Calu3 (cell line): ENCODE data around the gene PCDH9. TPM values are rescaled to one million over a fixed set of nuclear protein-coding genes. Genes with fewer than 3 reads are reported as not detected.

Experiments
- BruUV-seq: library from RNA; stranded (reverse); fragments of 400-500 nt; replicated peaks from 2 replicates; lab custom pipeline; 2021; lab: Mats Ljungman, UMichigan
- CTCF ChIA-PET: fragments of 300-600 bp; sonication (Branson Sonifier 250); formaldehyde crosslinking; loops from one replicate; lab custom pipeline; 2022; ENCODE audit warnings: antibody characterized with exemption; lab: Charles Lee
- DNase-seq: peaks from one replicate; pipeline ENCODE4 v3.0.0; 2022
- H3K27ac Mint-ChIP-seq: one replicate; pipeline ENCODE4 v1.8.0; 2022; ENCODE audit warnings: mixed read lengths; ENCODE audit not compliant: unreplicated experiment
- H3K27me3 Mint-ChIP-seq: one replicate; pipeline ENCODE4 v1.8.0; 2022; ENCODE audit warnings: mixed read lengths; ENCODE audit not compliant: unreplicated experiment
- H3K36me3 Mint-ChIP-seq: one replicate; pipeline ENCODE4 v1.8.0; 2022; ENCODE audit warnings: mild to moderate bottlenecking, moderate library complexity, mixed read lengths; ENCODE audit not compliant: insufficient read depth, unreplicated experiment
- H3K4me1 Mint-ChIP-seq: one replicate; pipeline ENCODE4 v1.8.0; 2022; ENCODE audit warnings: mild to moderate bottlenecking, low read depth, mixed read lengths; ENCODE audit not compliant: unreplicated experiment
- H3K4me3 Mint-ChIP-seq: one replicate; pipeline ENCODE4 v1.8.0; 2022; ENCODE audit warnings: mild to moderate bottlenecking, low read depth, moderate library complexity, mixed read lengths; ENCODE audit not compliant: unreplicated experiment
- H3K9me3 Mint-ChIP-seq: one replicate; pipeline ENCODE4 v1.8.0; 2022; ENCODE audit warnings: low read depth, mixed read lengths; ENCODE audit not compliant: unreplicated experiment
- CTCF ChIP-seq: fragments of 200-600 bp; IDR thresholded peaks from one replicate; pipeline ENCODE4 v1.8.0; 2022; ENCODE audit warnings: antibody characterized with exemption; ENCODE audit not compliant: unreplicated experiment
- intact Hi-C: fragments of 100-400 bp; cut with micrococcal nuclease; formaldehyde crosslinking; loops from one replicate; pipeline ENCODE4 v1.10.0; 2022; ENCODE audit not compliant: unreplicated experiment
- total RNA-seq: library from RNA; stranded (reverse); gene quantifications from 2 replicates; pipeline ENCODE4 v1.2.3, GENCODE V29; 2022

The PCDH9 gene
- total RNA-seq, 1 experiment from 2014 or later, result 1.3 TPM

DNA sequence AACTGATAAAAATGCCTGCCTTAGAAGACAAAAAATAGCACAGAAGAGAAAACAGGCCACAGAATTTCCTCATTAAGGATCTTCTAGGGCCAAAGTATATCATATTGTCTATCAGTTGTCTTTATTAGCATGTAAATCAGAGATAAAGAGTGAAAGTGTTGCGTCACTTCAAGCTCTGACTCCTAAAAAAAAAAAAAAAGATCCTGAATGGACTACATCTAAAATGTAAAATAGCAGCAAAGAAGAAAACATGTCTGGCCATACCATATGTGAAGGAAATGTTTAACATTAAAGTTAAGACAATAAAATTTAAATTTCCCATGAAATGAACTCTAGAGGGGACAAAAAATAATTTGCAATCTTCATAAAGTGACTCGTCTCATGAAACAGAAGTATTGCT lies 237.4 kb downstream of the PCDH9 start:
- H3K36me3 Mint-ChIP-seq, result no peaks in the 10 kb centered on the region
- intact Hi-C loops, result no loop called here
- no peak for TF ChIP-seq CTCF
- no peaks in the 10 kb centered on the region for H3K4me1 Mint-ChIP-seq
- H3K27ac Mint-ChIP-seq, result no peak overlapping the region
- H3K9me3 Mint-ChIP-seq, result no peaks in the 10 kb centered on the region
- CTCF ChIA-PET, result interaction anchor here (0.6 kb wide), 1 partner anchor 89 kb away, joined by 4 read pairs; no protein-coding TSS in a partner anchor
- BruUV-seq, result no TSS peak
- no peaks in the 10 kb centered on the region for H3K27me3 Mint-ChIP-seq
- no peak overlapping the region for H3K4me3 Mint-ChIP-seq
- no peak for DNase-seq

DNA sequence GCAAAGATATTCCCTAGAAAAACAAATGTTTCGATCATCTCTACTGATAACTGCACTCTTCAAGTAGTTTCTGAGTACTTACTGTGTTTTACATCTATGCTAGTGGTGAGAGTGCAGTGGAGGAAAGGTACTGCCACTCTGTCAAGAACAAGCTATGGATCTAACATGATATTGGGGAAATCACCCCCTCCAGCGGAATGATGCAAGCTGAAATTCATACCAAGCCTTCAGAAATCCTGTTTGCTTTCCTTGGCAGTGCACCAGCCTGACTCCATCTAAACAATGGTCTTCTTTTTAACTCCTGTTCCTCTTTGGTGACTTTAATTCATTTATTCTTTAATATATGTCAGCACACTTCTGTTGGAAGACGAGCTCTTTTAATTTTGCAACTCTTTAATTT lies 238.0 kb downstream of the PCDH9 start:
- no TSS peak for BruUV-seq
- Mint-ChIP-seq H3K27ac (no peak overlapping the region), H3K27me3 (no peaks in the 10 kb centered on the region), H3K9me3 (no peaks in the 10 kb centered on the region), H3K4me1 (no peaks in the 10 kb centered on the region), H3K4me3 (no peak overlapping the region), H3K36me3 (no peaks in the 10 kb centered on the region)
- CTCF ChIA-PET, result interaction anchor here (0.6 kb wide), 1 partner anchor 89 kb away, joined by 4 read pairs; no protein-coding TSS in a partner anchor
- peak; percentile 4 for DNase-seq
- intact Hi-C loops, result no loop called here
- TF ChIP-seq CTCF, result no peak

GRCh38 chr13:66984241-66984640 lies 245.9 kb downstream of the PCDH9 start:
- no peaks in the 10 kb centered on the region for H3K36me3 Mint-ChIP-seq
- no TSS peak for BruUV-seq
- no peaks in the 10 kb centered on the region for H3K4me1 Mint-ChIP-seq
- TF ChIP-seq CTCF, result no peak
- H3K27me3 Mint-ChIP-seq, result no peaks in the 10 kb centered on the region
- DNase-seq, result no peak
- H3K4me3 Mint-ChIP-seq, result no peak overlapping the region
- H3K9me3 Mint-ChIP-seq, result no peaks in the 10 kb centered on the region
- intact Hi-C loops, result no loop called here
- CTCF ChIA-PET, result no interaction called here
- H3K27ac Mint-ChIP-seq, result no peak overlapping the region

GRCh38 chr13:66981912-66982311 lies 248.2 kb downstream of the PCDH9 start:
- CTCF ChIA-PET, result no interaction called here
- Mint-ChIP-seq H3K27me3 (no peaks in the 10 kb centered on the region), H3K4me3 (no peak overlapping the region), H3K9me3 (no peaks in the 10 kb centered on the region), H3K27ac (no peak overlapping the region), H3K4me1 (no peaks in the 10 kb centered on the region), H3K36me3 (no peaks in the 10 kb centered on the region)
- TF ChIP-seq CTCF, result no peak
- DNase-seq, result no peak
- BruUV-seq, result no TSS peak
- intact Hi-C loops, result no loop called here
